Calu3 (cell line): ENCODE results near the gene AIG1. TPM values are rescaled to one million over a fixed set of nuclear protein-coding genes. Genes with fewer than 3 reads are reported as not detected.

ENCODE experiments used
- BruUV-seq: library from RNA; stranded (reverse); fragments of 400-500 nt; replicated peaks from 2 replicates; lab custom pipeline; 2021; lab: Mats Ljungman, UMichigan
- CTCF ChIA-PET: fragments of 300-600 bp; sonication (Branson Sonifier 250); formaldehyde crosslinking; loops from one replicate; lab custom pipeline; 2022; ENCODE audit warnings: antibody characterized with exemption; lab: Charles Lee
- DNase-seq: peaks from one replicate; pipeline ENCODE4 v3.0.0; 2022
- H3K27ac Mint-ChIP-seq: one replicate; pipeline ENCODE4 v1.8.0; 2022; ENCODE audit warnings: mixed read lengths; ENCODE audit not compliant: unreplicated experiment
- H3K27me3 Mint-ChIP-seq: one replicate; pipeline ENCODE4 v1.8.0; 2022; ENCODE audit warnings: mixed read lengths; ENCODE audit not compliant: unreplicated experiment
- H3K36me3 Mint-ChIP-seq: one replicate; pipeline ENCODE4 v1.8.0; 2022; ENCODE audit warnings: mild to moderate bottlenecking, moderate library complexity, mixed read lengths; ENCODE audit not compliant: insufficient read depth, unreplicated experiment
- H3K4me1 Mint-ChIP-seq: one replicate; pipeline ENCODE4 v1.8.0; 2022; ENCODE audit warnings: mild to moderate bottlenecking, low read depth, mixed read lengths; ENCODE audit not compliant: unreplicated experiment
- H3K4me3 Mint-ChIP-seq: one replicate; pipeline ENCODE4 v1.8.0; 2022; ENCODE audit warnings: mild to moderate bottlenecking, low read depth, moderate library complexity, mixed read lengths; ENCODE audit not compliant: unreplicated experiment
- H3K9me3 Mint-ChIP-seq: one replicate; pipeline ENCODE4 v1.8.0; 2022; ENCODE audit warnings: low read depth, mixed read lengths; ENCODE audit not compliant: unreplicated experiment
- CTCF ChIP-seq: fragments of 200-600 bp; IDR thresholded peaks from one replicate; pipeline ENCODE4 v1.8.0; 2022; ENCODE audit warnings: antibody characterized with exemption; ENCODE audit not compliant: unreplicated experiment
- intact Hi-C: fragments of 100-400 bp; cut with micrococcal nuclease; formaldehyde crosslinking; loops from one replicate; pipeline ENCODE4 v1.10.0; 2022; ENCODE audit not compliant: unreplicated experiment
- total RNA-seq: library from RNA; stranded (reverse); gene quantifications from 2 replicates; pipeline ENCODE4 v1.2.3, GENCODE V29; 2022

AIG1 gene
- total RNA-seq, 1 experiment from 2014 or later = 57.2 TPM

DNA sequence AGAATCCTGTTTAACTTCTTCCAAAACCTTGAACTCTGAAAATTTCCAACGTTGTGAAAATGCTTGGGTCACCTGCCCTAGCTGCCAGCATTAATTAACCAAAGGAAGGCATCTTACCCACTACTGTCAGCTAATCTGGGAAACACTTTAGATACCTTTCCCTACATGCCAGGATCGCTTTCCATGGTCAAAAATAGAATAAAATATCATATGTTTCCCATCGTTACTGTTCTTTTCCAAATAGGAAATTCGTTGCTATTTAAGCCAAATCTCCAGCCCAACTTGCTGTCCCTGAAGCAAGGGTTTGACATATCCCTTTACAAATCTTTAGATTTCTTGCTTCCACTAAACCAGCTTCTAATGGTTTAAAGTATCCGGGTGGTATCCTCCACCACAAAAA is 157.5 kb downstream of the AIG1 start:
- H3K4me1 Mint-ChIP-seq = no peaks in the 10 kb centered on the region
- no peak overlapping the region for H3K27ac Mint-ChIP-seq
- no peaks in the 10 kb centered on the region for H3K9me3 Mint-ChIP-seq
- CTCF ChIA-PET = no interaction called here
- DNase-seq = no peak
- H3K36me3 Mint-ChIP-seq = no peaks in the 10 kb centered on the region
- H3K27me3 Mint-ChIP-seq = no peaks in the 10 kb centered on the region
- no peak for TF ChIP-seq CTCF
- no peak overlapping the region for H3K4me3 Mint-ChIP-seq
- no TSS peak for BruUV-seq
- intact Hi-C loops = no loop called here

- no peak for TF ChIP-seq CTCF
- no TSS peak for BruUV-seq
- CTCF ChIA-PET = no interaction called here
Measured at GRCh38 chr6:143221698-143222097, 161.0 kb downstream of the AIG1 start.

GRCh38 chr6:143222310-143222709 is 161.6 kb downstream of the AIG1 start:
- intact Hi-C loops = no loop called here
- no peak for TF ChIP-seq CTCF
- no peaks in the 10 kb centered on the region for H3K27me3 Mint-ChIP-seq

More at GRCh38 chr6:143221698-143222097, 161.0 kb downstream of the AIG1 start:
- Mint-ChIP-seq H3K27ac (no peak overlapping the region), H3K27me3 (no peaks in the 10 kb centered on the region), H3K4me3 (no peak overlapping the region), H3K36me3 (no peaks in the 10 kb centered on the region), H3K4me1 (peaks cover 18% of the 10 kb centered on the region), H3K9me3 (no peaks in the 10 kb centered on the region)
- DNase-seq = no peak
- intact Hi-C loops = no loop called here

GRCh38 chr6:143222801-143223231 is 162.1 kb downstream of the AIG1 start:
- CTCF ChIA-PET = no interaction called here
- intact Hi-C loops = no loop called here
- H3K27ac Mint-ChIP-seq = no peak overlapping the region
- H3K4me1 Mint-ChIP-seq = peaks cover 18% of the 10 kb centered on the region
- DNase-seq = no peak
- BruUV-seq = no TSS peak
- no peak overlapping the region for H3K4me3 Mint-ChIP-seq
- no peak for TF ChIP-seq CTCF
- no peaks in the 10 kb centered on the region for H3K27me3 Mint-ChIP-seq
- no peaks in the 10 kb centered on the region for H3K36me3 Mint-ChIP-seq
- no peaks in the 10 kb centered on the region for H3K9me3 Mint-ChIP-seq

More at GRCh38 chr6:143222310-143222709, 161.6 kb downstream of the AIG1 start:
- Mint-ChIP-seq H3K9me3 (no peaks in the 10 kb centered on the region), H3K36me3 (no peaks in the 10 kb centered on the region), H3K4me1 (peaks cover 18% of the 10 kb centered on the region), H3K27ac (no peak overlapping the region), H3K4me3 (no peak overlapping the region)
- BruUV-seq = no TSS peak
- DNase-seq = no peak
- CTCF ChIA-PET = no interaction called here
